ENCODE data around the gene TMEM150C. TPM values are rescaled to one million over a fixed set of nuclear protein-coding genes. Genes with fewer than 3 reads are reported as not detected.

The TMEM150C gene
- total RNA-seq, 6 experiments from 2014 or later: 3.5 to 11.8 (median 6.8) TPM

- TF ChIP-seq POLR2A (IDR thresholded peaks at IDR 0.05): no peak
- ATAC-seq (no peak), DNase-seq (no peak)
- Histone ChIP-seq H3K36me3 (no peaks in the 10 kb centered on the region), H3K4me1 (peaks cover 0 to 10% (median 0%) of the 10 kb centered on the region in 4 donors), H3K27ac (no peak overlapping the region), H3K27me3 (no peaks in the 10 kb centered on the region), H3K9me3 (no peaks in the 10 kb centered on the region), H3K4me3 (no peak overlapping the region)
- intact Hi-C loops (cut with DNase I): no loop called here
Measured at GRCh38 chr4:82508011-82508410, 53.8 kb downstream of the TMEM150C start.

- no peak overlapping the region for H3K4me3 ChIP-seq
- no peaks in the 10 kb centered on the region for H3K4me1 ChIP-seq
- no peaks in the 10 kb centered on the region for H3K36me3 ChIP-seq
- no peak for TF ChIP-seq CTCF (IDR thresholded peaks at IDR 0.05)
- TF ChIP-seq POLR2A (IDR thresholded peaks at IDR 0.05): no peak
- H3K27ac ChIP-seq: no peak overlapping the region
- WGBS (ENCODE audit: insufficient coverage, low coverage, low lambda C conversion rate, missing lambda C conversion rate): 100% methylated on average over 1 of the region's 2 CpGs
- no peaks in the 10 kb centered on the region for H3K9me3 ChIP-seq
- intact Hi-C loops (cut with DNase I): no loop called here
- H3K27me3 ChIP-seq: no peaks in the 10 kb centered on the region
- DNase-seq (no peak), ATAC-seq (no peak)
Measured at GRCh38 chr4:82501154-82501442, 60.7 kb downstream of the TMEM150C start.

GRCh38 chr4:82500435-82501153 lies 61.2 kb downstream of the TMEM150C start:
- Histone ChIP-seq H3K36me3 (no peaks in the 10 kb centered on the region), H3K4me3 (no peak overlapping the region), H3K27me3 (no peaks in the 10 kb centered on the region), H3K27ac (no peak overlapping the region), H3K9me3 (no peaks in the 10 kb centered on the region), H3K4me1 (no peaks in the 10 kb centered on the region)
- DNase-seq (no peak), ATAC-seq (no peak)
- intact Hi-C loops (cut with DNase I): no loop called here
- WGBS (ENCODE audit: insufficient coverage, low coverage, low lambda C conversion rate, missing lambda C conversion rate): 64% methylated on average over 5 of the region's 5 CpGs
- no peak for TF ChIP-seq CTCF (IDR thresholded peaks at IDR 0.05)

DNA sequence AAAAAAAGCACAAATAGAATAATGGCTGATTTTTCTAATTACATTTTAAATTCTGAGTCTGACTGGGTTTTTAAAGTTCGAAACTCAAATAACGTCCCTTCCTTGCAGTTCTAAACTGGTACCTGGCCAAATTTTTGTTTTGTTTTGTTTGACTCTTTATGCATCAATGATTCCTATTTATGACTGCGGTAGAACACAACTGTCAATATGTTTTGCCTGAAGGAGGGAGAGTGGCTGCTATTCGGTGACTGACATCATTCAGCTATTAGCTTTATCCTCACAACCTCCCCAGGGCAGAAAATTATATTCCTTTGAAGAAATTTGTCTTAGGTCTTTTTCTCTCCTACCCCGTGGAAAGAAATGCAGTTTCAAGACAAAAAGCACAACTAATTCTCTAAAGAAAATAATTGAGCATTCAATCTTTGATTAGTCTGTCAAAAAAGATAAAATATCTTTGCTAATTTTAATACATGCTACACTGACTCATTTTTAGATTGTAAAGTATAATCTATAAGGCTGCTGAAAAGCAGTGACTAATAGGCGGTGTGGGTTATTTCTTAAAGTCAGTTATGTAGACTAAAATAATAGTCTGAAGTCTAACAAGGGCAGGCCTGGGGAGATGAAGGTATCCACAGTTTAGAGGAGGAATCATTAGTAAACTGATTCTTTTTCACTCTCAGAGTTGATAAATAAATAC lies 61.9 kb downstream of the TMEM150C start:
- WGBS (ENCODE audit: insufficient coverage, low coverage, low lambda C conversion rate, missing lambda C conversion rate): 86% methylated on average over 6 of the region's 6 CpGs
- no peaks in the 10 kb centered on the region for H3K4me1 ChIP-seq
- DNase-seq (no peak), ATAC-seq (no peak)
- intact Hi-C loops (cut with DNase I): no loop called here
- no peaks in the 10 kb centered on the region for H3K27me3 ChIP-seq
- no peak overlapping the region for H3K27ac ChIP-seq
- TF ChIP-seq CTCF (IDR thresholded peaks at IDR 0.05): no peak
- no peak for TF ChIP-seq POLR2A (IDR thresholded peaks at IDR 0.05)
- H3K4me3 ChIP-seq: no peak overlapping the region
- H3K36me3 ChIP-seq: no peaks in the 10 kb centered on the region
- no peaks in the 10 kb centered on the region for H3K9me3 ChIP-seq

- H3K4me3 ChIP-seq: no peak overlapping the region
- no peaks in the 10 kb centered on the region for H3K27me3 ChIP-seq
- no peak for TF ChIP-seq POLR2A (IDR thresholded peaks at IDR 0.05)
- TF ChIP-seq CTCF (IDR thresholded peaks at IDR 0.05): no peak
- no peaks in the 10 kb centered on the region for H3K36me3 ChIP-seq
- H3K9me3 ChIP-seq: no peaks in the 10 kb centered on the region
- no peak overlapping the region for H3K27ac ChIP-seq
- 86% methylated on average over 2 of the region's 2 CpGs for WGBS (ENCODE audit: insufficient coverage, low coverage, low lambda C conversion rate, missing lambda C conversion rate)
- ATAC-seq (no peak), DNase-seq (no peak)
- H3K4me1 ChIP-seq: peaks cover 0 to 6% (median 2%) of the 10 kb centered on the region in 4 donors
- intact Hi-C loops (cut with DNase I): no loop called here
Measured at GRCh38 chr4:82496349-82496748, 65.4 kb downstream of the TMEM150C start.

Data from right lobe of liver (tissue), 6 donors.